T-cell (primary cell): ENCODE measurements around the gene CBX2. TPM values are rescaled to one million over a fixed set of nuclear protein-coding genes. Genes with fewer than 3 reads are reported as not detected.

Experiments used
- ATAC-seq, 4 experiments: fragments of 200-7000 bp in 3 of 4; fragments of 150-1000 bp in 1 of 4; cut with Tn5 transposase; replicated peaks in 1 of 4; 1 replicate in 3 of 4; 2 replicates in 1 of 4; pipeline ENCODE4 v1.10.0; 2021; ENCODE audit warnings: moderate library complexity in 3 of 4, mild to moderate bottlenecking in 2 of 4, moderate number of reproducible peaks in 1 of 4
- CTCF ChIA-PET, 2 donors: fragments of 300-600 bp; sonication (Branson Sonifier 250); formaldehyde crosslinking; loops; one replicate each; lab custom pipeline; 2022; ENCODE audit warnings: antibody characterized with exemption in 2 of 2; lab: Charles Lee
- POLR2A ChIA-PET, 2 donors: fragments of 300-600 bp; sonication (Branson Sonifier 250); formaldehyde crosslinking; loops; one replicate each; lab custom pipeline; 2022; ENCODE audit warnings: antibody characterized with exemption in 2 of 2; lab: Charles Lee
- DNase-seq, 35 experiments: peaks; one replicate each; pipeline versions ENCODE4 v3.0.0 to v3.0.0-alpha.2; 2013 to 2023
- H3K27ac ChIP-seq: one replicate; pipeline ENCODE4 v1.5.1; 2013; ENCODE audit warnings: low read length
- H3K27me3 ChIP-seq, 2 experiments: replicated peaks in 1 of 2; 1 replicate in 1 of 2; 2 replicates in 1 of 2; pipeline versions ENCODE4 v1.6.1 to v1.7.0; 2013; ENCODE audit warnings: low read length in 1 of 2, mixed read lengths in 1 of 2; ENCODE audit not compliant: control insufficient read depth in 2 of 2, insufficient read depth in 2 of 2; ENCODE audit errors: extremely low read depth in 1 of 2
- H3K36me3 ChIP-seq, 2 donors: 1 replicate in 1 of 2; 2 replicates in 1 of 2; pipeline versions ENCODE4 v1.6.1 to v1.7.0; 2013; ENCODE audit warnings: low read length in 1 of 2; ENCODE audit not compliant: control insufficient read depth in 2 of 2, insufficient read depth in 1 of 2; ENCODE audit errors: extremely low read depth in 1 of 2
- H3K4me1 ChIP-seq, 2 experiments: 1 replicate in 1 of 2; 2 replicates in 1 of 2; pipeline versions ENCODE4 v1.6.1 to v1.7.0; 2013; ENCODE audit warnings: low read length in 2 of 2, mixed read lengths in 1 of 2; ENCODE audit not compliant: insufficient read depth in 2 of 2, control insufficient read depth in 1 of 2; ENCODE audit errors: extremely low read depth in 1 of 2
- H3K4me3 ChIP-seq, 2 donors: 1 replicate in 1 of 2; 2 replicates in 1 of 2; pipeline versions ENCODE4 v1.5.1 to v1.7.0; 2013; ENCODE audit warnings: mild to moderate bottlenecking in 2 of 2, low read length in 1 of 2, moderate library complexity in 1 of 2; ENCODE audit not compliant: control insufficient read depth in 1 of 2; ENCODE audit errors: extremely low read depth in 1 of 2
- H3K9me3 ChIP-seq: 2 replicates; pipeline ENCODE4 v1.7.0; 2013
- H3K27ac Mint-ChIP-seq, 2 donors: one replicate each; pipeline ENCODE4 v1.8.0; 2020 to 2021; ENCODE audit warnings: mild to moderate bottlenecking in 2 of 2, mixed read lengths in 2 of 2
- H3K27me3 Mint-ChIP-seq, 2 donors: one replicate each; pipeline ENCODE4 v1.8.0; 2021 to 2022; ENCODE audit warnings: mixed read lengths in 2 of 2
- H3K36me3 Mint-ChIP-seq: one replicate; pipeline ENCODE4 v1.8.0; 2021; ENCODE audit warnings: mixed read lengths
- H3K4me1 Mint-ChIP-seq, 3 donors: one replicate each; pipeline ENCODE4 v1.8.0; 2020 to 2022; ENCODE audit warnings: mixed read lengths in 3 of 3, mild to moderate bottlenecking in 1 of 3
- H3K4me3 Mint-ChIP-seq, 3 donors: one replicate each; pipeline ENCODE4 v1.8.0; 2020 to 2022; ENCODE audit warnings: mild to moderate bottlenecking in 3 of 3, mixed read lengths in 3 of 3, moderate library complexity in 3 of 3
- H3K9me3 Mint-ChIP-seq, 3 donors: one replicate each; pipeline ENCODE4 v1.8.0; 2020 to 2022; ENCODE audit warnings: mixed read lengths in 3 of 3
- WGBS: methylation state at CpG from one replicate; pipeline ENCODE4 v1.1.5; 2013; ENCODE audit warnings: missing lambda C conversion rate; ENCODE audit not compliant: insufficient coverage; 5-methylcytosine and 5-hydroxymethylcytosine counted together
- total RNA-seq, 35 experiments: library from RNA in 6 of 35; stranded (reverse) in 6 of 35; fragments of 120-200 nt in 1 of 35; gene quantifications; one replicate each; pipeline versions ENCODE4 v1.2.1 to v1.2.4 and lab custom pipeline; 2013 to 2026

CBX2 gene
- total RNA-seq, 5 donors from 2014 or later (not counting 1 experiment from before 2014, with no cell fraction given): 0.43 to 0.79 (median 0.70) TPM

GRCh38 chr17:79819085-79819484, 41.1 kb downstream of the CBX2 start:
- peaks cover 9 to 11% (median 11%) of the 10 kb centered on the region in 3 donors for H3K4me1 Mint-ChIP-seq
- Histone ChIP-seq H3K27ac (no peak overlapping the region), H3K4me1 (peaks cover 4 to 15% of the 10 kb centered on the region in 2 experiments), H3K9me3 (no peaks in the 10 kb centered on the region), H3K4me3 (no peak overlapping the region), H3K27me3 (peaks cover 3 to 58% of the 10 kb centered on the region in 2 experiments), H3K36me3 (no peaks in the 10 kb centered on the region)
- no peak overlapping the region for H3K27ac Mint-ChIP-seq
- peaks cover 18 to 46% of the 10 kb centered on the region in 2 donors for H3K27me3 Mint-ChIP-seq
- H3K4me3 Mint-ChIP-seq: no peak overlapping the region
- DNase-seq: no peak
- POLR2A ChIA-PET: no interaction called here
- no peaks in the 10 kb centered on the region for H3K36me3 Mint-ChIP-seq
- no peak for ATAC-seq
- 100% methylated on average over 2 of the region's 5 CpGs for WGBS
- H3K9me3 Mint-ChIP-seq: no peaks in the 10 kb centered on the region
- CTCF ChIA-PET: no interaction called here

- CTCF ChIA-PET: no interaction called here
Observed at GRCh38 chr17:79819534-79820276, 41.8 kb downstream of the CBX2 start.

GRCh38 chr17:79820959-79821330, 43.0 kb downstream of the CBX2 start:
- H3K36me3 Mint-ChIP-seq: peaks cover 4% of the 10 kb centered on the region
- no peak overlapping the region for H3K4me3 ChIP-seq
- H3K27ac Mint-ChIP-seq: peak overlapping the region in 1 of 2 donors; percentile 48
- H3K9me3 ChIP-seq: no peaks in the 10 kb centered on the region
- H3K27ac ChIP-seq: no peak overlapping the region
- H3K9me3 Mint-ChIP-seq: no peaks in the 10 kb centered on the region
- DNase-seq: no peak
- H3K4me3 Mint-ChIP-seq: no peak overlapping the region
- H3K27me3 Mint-ChIP-seq: peaks cover 17 to 42% of the 10 kb centered on the region in 2 donors
- peaks cover 3 to 9% (median 8%) of the 10 kb centered on the region in 3 donors for H3K4me1 Mint-ChIP-seq
- CTCF ChIA-PET: no interaction called here
- ATAC-seq: no peak
- peaks cover 0 to under 1% of the 10 kb centered on the region in 2 experiments for H3K4me1 ChIP-seq
- POLR2A ChIA-PET: no interaction called here
- no peaks in the 10 kb centered on the region for H3K36me3 ChIP-seq
- H3K27me3 ChIP-seq: peaks cover 3 to 51% of the 10 kb centered on the region in 2 experiments
- 71% methylated on average over 4 of the region's 4 CpGs for WGBS

More at GRCh38 chr17:79819534-79820276, 41.8 kb downstream of the CBX2 start:
- no peaks in the 10 kb centered on the region for H3K36me3 ChIP-seq
- Mint-ChIP-seq H3K4me1 (peaks cover 3 to 6% (median 5%) of the 10 kb centered on the region in 3 donors), H3K4me3 (no peak overlapping the region), H3K9me3 (no peaks in the 10 kb centered on the region), H3K27me3 (peaks cover 18 to 40% of the 10 kb centered on the region in 2 donors), H3K27ac (no peak overlapping the region), H3K36me3 (peaks cover 4% of the 10 kb centered on the region)
- H3K4me1 ChIP-seq: peaks cover 0 to 9% of the 10 kb centered on the region in 2 experiments
- no peak overlapping the region for H3K27ac ChIP-seq
- DNase-seq: no peak
- WGBS: 91% methylated on average over 11 of the region's 13 CpGs
- H3K4me3 ChIP-seq: no peak overlapping the region
- H3K27me3 ChIP-seq: peaks cover 3 to 56% of the 10 kb centered on the region in 2 experiments
- POLR2A ChIA-PET: no interaction called here
- H3K9me3 ChIP-seq: no peaks in the 10 kb centered on the region
- no peak for ATAC-seq

- Mint-ChIP-seq H3K9me3 (no peaks in the 10 kb centered on the region), H3K27ac (peak overlapping the region in 1 of 2 donors; percentile 48), H3K27me3 (peaks cover 12 to 42% of the 10 kb centered on the region in 2 donors), H3K4me1 (peaks cover 4 to 10% (median 10%) of the 10 kb centered on the region in 3 donors), H3K36me3 (peaks cover 4% of the 10 kb centered on the region), H3K4me3 (no peak overlapping the region)
- peaks cover 3 to 6% of the 10 kb centered on the region in 2 experiments for H3K4me1 ChIP-seq
- POLR2A ChIA-PET: interaction anchor here in 1 of 2 donors (0.6 kb wide), 1 partner anchor 750 kb away, joined by 3 read pairs; no protein-coding TSS in a partner anchor
- no peak overlapping the region for H3K4me3 ChIP-seq
- no peak overlapping the region for H3K27ac ChIP-seq
- H3K9me3 ChIP-seq: no peaks in the 10 kb centered on the region
- no peak for DNase-seq
- H3K27me3 ChIP-seq: peaks cover 3 to 47% of the 10 kb centered on the region in 2 experiments
- CTCF ChIA-PET: no interaction called here
- H3K36me3 ChIP-seq: no peaks in the 10 kb centered on the region
- ATAC-seq: no peak
- WGBS: 93% methylated on average over 11 of the region's 12 CpGs
Observed at GRCh38 chr17:79821331-79822095, 43.6 kb downstream of the CBX2 start.

- ChIA-PET POLR2A (no interaction called here), CTCF (no interaction called here)
- H3K36me3 Mint-ChIP-seq: peaks cover 4% of the 10 kb centered on the region
- no peak overlapping the region for H3K4me3 Mint-ChIP-seq
- H3K27ac Mint-ChIP-seq: no peak overlapping the region
- Histone ChIP-seq H3K36me3 (no peaks in the 10 kb centered on the region), H3K4me3 (no peak overlapping the region), H3K27ac (no peak overlapping the region), H3K27me3 (peaks cover 0 to 45% of the 10 kb centered on the region in 2 experiments), H3K4me1 (peaks cover 8 to 10% of the 10 kb centered on the region in 2 experiments), H3K9me3 (no peaks in the 10 kb centered on the region)
- no peaks in the 10 kb centered on the region for H3K9me3 Mint-ChIP-seq
- H3K27me3 Mint-ChIP-seq: peaks cover 8 to 33% of the 10 kb centered on the region in 2 donors
- H3K4me1 Mint-ChIP-seq: peaks cover 6 to 14% (median 13%) of the 10 kb centered on the region in 3 donors
- no peak for DNase-seq
- no peak for ATAC-seq
- 94% methylated on average over 13 of the region's 17 CpGs for WGBS
Observed at GRCh38 chr17:79822583-79823124, 44.7 kb downstream of the CBX2 start.

GRCh38 chr17:79824234-79824633, 46.3 kb downstream of the CBX2 start:
- H3K4me1 Mint-ChIP-seq: peaks cover 6 to 23% (median 18%) of the 10 kb centered on the region in 3 donors
- ATAC-seq (no peak), DNase-seq (no peak)
- ChIA-PET POLR2A (interaction anchor here in 1 of 2 donors (0.5 kb wide), 1 partner anchor 10 kb away, joined by 8 read pairs; no protein-coding TSS in a partner anchor), CTCF (no interaction called here)
- H3K36me3 Mint-ChIP-seq: peaks cover 4% of the 10 kb centered on the region
- WGBS: 93% methylated on average over 7 of the region's 17 CpGs
- H3K9me3 Mint-ChIP-seq: no peaks in the 10 kb centered on the region
- peaks cover 8 to 10% of the 10 kb centered on the region in 2 experiments for H3K4me1 ChIP-seq
- peaks cover 0 to 39% of the 10 kb centered on the region in 2 experiments for H3K27me3 ChIP-seq
- H3K27me3 Mint-ChIP-seq: peaks cover 8 to 24% of the 10 kb centered on the region in 2 donors
- H3K4me3 Mint-ChIP-seq: no peak overlapping the region
- H3K27ac Mint-ChIP-seq: no peak overlapping the region
- H3K9me3 ChIP-seq: no peaks in the 10 kb centered on the region
- no peak overlapping the region for H3K27ac ChIP-seq
- H3K36me3 ChIP-seq: no peaks in the 10 kb centered on the region
- H3K4me3 ChIP-seq: no peak overlapping the region
